Subcutaneous abdominal adipose tissue (tissue), 5 donors: ENCODE results near the gene VWDE.

Experiments used
- H3K27ac ChIP-seq: one replicate; pipeline ENCODE4 v1.7.0; 2013; ENCODE audit warnings: low read depth, mild to moderate bottlenecking, inconsistent platforms, low read length, moderate library complexity
- H3K27me3 ChIP-seq, 5 donors: one replicate each; pipeline ENCODE4 v1.7.0; 2013; ENCODE audit warnings: low read length in 5 of 5, inconsistent platforms in 1 of 5; ENCODE audit not compliant: control insufficient read depth in 5 of 5, insufficient read depth in 4 of 5
- H3K36me3 ChIP-seq, 5 donors: one replicate each; pipeline ENCODE4 v1.7.0; 2013; ENCODE audit warnings: low read length in 5 of 5; ENCODE audit not compliant: control insufficient read depth in 5 of 5, insufficient read depth in 5 of 5
- H3K4me1 ChIP-seq, 5 donors: one replicate each; pipeline ENCODE4 v1.7.0; 2013; ENCODE audit warnings: low read length in 5 of 5, mild to moderate bottlenecking in 3 of 5, moderate library complexity in 1 of 5; ENCODE audit not compliant: control insufficient read depth in 5 of 5, insufficient read depth in 5 of 5
- H3K4me3 ChIP-seq, 5 donors: one replicate each; pipeline ENCODE4 v1.7.0; 2013; ENCODE audit warnings: low read length in 5 of 5, low read depth in 1 of 5
- H3K9ac ChIP-seq, 5 donors: one replicate each; pipeline ENCODE4 v1.7.0; 2013; ENCODE audit warnings: low read length in 5 of 5, mild to moderate bottlenecking in 4 of 5, moderate library complexity in 3 of 5
- H3K9me3 ChIP-seq, 5 donors: one replicate each; pipeline ENCODE4 v1.7.0; 2013; ENCODE audit warnings: low read length in 5 of 5; ENCODE audit not compliant: control insufficient read depth in 5 of 5
- donor health status: healthy.
- donor health status: healthy.
- donor health status: healthy.
- donor health status: healthy.
- donor health status: healthy.

The VWDE gene

DNA sequence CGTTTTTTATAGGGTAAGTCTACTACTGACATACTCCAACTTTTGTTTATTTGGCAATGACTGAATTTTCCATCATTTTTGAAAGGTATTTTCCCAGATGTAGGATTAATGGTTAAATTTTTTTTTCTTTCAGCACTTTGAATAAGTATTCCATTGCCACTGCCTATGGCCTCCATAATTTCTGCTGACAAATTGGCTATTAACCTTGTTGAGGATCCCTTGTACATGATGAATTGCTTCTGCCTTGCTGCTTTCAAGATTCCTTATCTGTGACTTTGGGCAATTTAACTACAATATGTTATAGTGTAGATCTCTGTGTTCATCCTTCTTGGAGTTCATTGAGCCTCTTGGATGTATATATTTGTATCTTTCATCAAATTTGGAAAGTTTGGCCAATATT is 21.6 kb upstream of the VWDE start:
- no peaks in the 10 kb centered on the region for H3K36me3 ChIP-seq
- H3K9ac ChIP-seq, result no peak overlapping the region
- H3K9me3 ChIP-seq, result peaks cover 0 to 3% (median 0%) of the 10 kb centered on the region in 5 donors
- H3K27me3 ChIP-seq, result peaks cover 0 to 2% (median 0%) of the 10 kb centered on the region in 5 donors
- peaks cover 0 to 6% (median 0%) of the 10 kb centered on the region in 5 donors for H3K4me1 ChIP-seq
- H3K27ac ChIP-seq, result no peak overlapping the region
- H3K4me3 ChIP-seq, result no peak overlapping the region

DNA sequence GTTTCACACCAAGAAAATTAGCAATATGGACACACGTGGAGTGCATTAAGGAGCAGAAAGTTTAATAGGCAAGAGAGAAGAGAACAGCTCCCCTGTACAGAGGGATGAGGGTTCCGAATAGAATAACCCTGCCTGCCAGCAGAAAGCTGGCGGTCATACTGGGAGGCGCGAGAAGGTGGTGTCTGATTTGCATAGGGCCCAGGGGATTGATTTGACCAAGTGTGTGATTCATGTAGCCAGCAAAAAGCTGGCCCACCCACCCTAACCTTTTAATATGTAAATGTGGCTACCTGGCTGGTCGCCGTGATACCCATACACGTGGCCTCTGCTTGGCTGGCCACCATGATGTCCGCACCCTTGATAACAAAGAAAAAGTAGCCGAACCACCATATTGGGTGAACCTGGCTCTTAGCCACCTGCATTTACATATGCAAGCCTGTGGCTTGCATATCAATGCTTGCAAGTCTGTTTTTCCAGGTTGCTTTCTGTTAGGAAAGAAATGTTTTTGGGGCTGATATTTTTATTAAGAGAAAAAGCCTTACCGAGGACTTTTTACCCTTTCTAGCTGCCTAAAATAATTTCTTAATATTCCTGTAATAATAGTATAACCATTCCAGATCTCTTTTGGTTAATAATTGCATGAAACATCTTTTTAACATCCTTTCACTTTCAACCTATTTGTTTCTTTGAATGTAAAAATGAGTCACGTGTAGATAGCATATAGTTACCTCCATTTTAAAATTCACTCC is 20.5 kb upstream of the VWDE start:
- no peak overlapping the region for H3K9ac ChIP-seq
- no peak overlapping the region for H3K27ac ChIP-seq
- no peaks in the 10 kb centered on the region for H3K36me3 ChIP-seq
- H3K27me3 ChIP-seq, result peaks cover 0 to 2% (median 0%) of the 10 kb centered on the region in 5 donors
- no peak overlapping the region for H3K4me3 ChIP-seq
- peaks cover 0 to 3% (median 0%) of the 10 kb centered on the region in 5 donors for H3K9me3 ChIP-seq
- H3K4me1 ChIP-seq, result peaks cover 0 to 6% (median 0%) of the 10 kb centered on the region in 5 donors

- peaks cover 0 to 8% (median 0%) of the 10 kb centered on the region in 5 donors for H3K4me1 ChIP-seq
- H3K27ac ChIP-seq, result no peak overlapping the region
- no peaks in the 10 kb centered on the region for H3K36me3 ChIP-seq
- no peak overlapping the region for H3K4me3 ChIP-seq
- peaks cover 0 to 2% (median 0%) of the 10 kb centered on the region in 5 donors for H3K27me3 ChIP-seq
- H3K9ac ChIP-seq, result no peak overlapping the region
- peaks cover 0 to 3% (median 0%) of the 10 kb centered on the region in 5 donors for H3K9me3 ChIP-seq
Measured at GRCh38 chr7:12423355-12423996, 19.8 kb upstream of the VWDE start.

DNA sequence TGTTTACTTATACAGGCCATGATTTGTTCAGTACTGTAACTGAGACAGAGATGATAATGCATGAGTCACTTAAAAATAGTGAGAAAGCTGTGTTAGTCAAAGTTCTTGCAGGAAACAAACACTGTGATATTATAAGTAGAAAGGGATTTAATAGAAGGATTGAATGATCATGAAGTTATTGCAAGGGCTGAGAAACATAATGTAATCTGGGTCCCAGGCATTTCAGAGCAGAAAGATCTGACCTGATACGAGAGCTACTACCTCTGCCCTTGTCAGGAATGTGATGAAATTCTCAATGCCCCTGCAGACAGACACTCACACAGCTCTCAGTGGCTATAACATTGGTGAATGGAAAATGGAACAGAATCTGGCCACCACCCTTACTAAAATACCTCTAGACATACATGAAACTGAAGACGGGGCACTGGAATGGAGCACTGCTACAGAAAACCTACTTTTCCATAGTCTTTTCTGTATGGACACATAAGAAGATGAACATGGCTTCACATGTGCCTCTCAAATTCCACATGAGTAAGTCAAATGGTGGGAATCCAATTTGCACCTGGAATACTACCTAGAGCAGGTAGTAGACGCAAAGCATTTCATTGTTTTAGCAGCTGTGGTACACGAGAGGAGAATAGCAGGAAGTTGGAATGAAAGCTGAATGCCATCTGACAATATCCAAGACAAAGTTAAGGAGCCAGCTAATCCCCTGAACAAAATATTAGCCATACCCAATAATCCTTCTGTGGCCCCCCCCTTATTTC is 19.1 kb upstream of the VWDE start:
- peaks cover 0 to 2% (median 0%) of the 10 kb centered on the region in 5 donors for H3K27me3 ChIP-seq
- no peak overlapping the region for H3K27ac ChIP-seq
- H3K9ac ChIP-seq, result no peak overlapping the region
- peaks cover 0 to 3% (median 0%) of the 10 kb centered on the region in 5 donors for H3K9me3 ChIP-seq
- no peak overlapping the region for H3K4me3 ChIP-seq
- H3K36me3 ChIP-seq, result no peaks in the 10 kb centered on the region
- H3K4me1 ChIP-seq, result peaks cover 0 to 11% (median 0%) of the 10 kb centered on the region in 5 donors

GRCh38 chr7:12418452-12418851 is 14.8 kb upstream of the VWDE start:
- H3K9me3 ChIP-seq, result no peaks in the 10 kb centered on the region
- no peaks in the 10 kb centered on the region for H3K36me3 ChIP-seq
- H3K9ac ChIP-seq, result no peak overlapping the region
- peaks cover 0 to 2% (median 0%) of the 10 kb centered on the region in 5 donors for H3K27me3 ChIP-seq
- no peak overlapping the region for H3K27ac ChIP-seq
- no peak overlapping the region for H3K4me3 ChIP-seq
- H3K4me1 ChIP-seq, result peaks cover 0 to 5% (median 0%) of the 10 kb centered on the region in 5 donors

GRCh38 chr7:12415072-12415471 is 11.4 kb upstream of the VWDE start:
- peaks cover 0 to 3% (median 0%) of the 10 kb centered on the region in 5 donors for H3K9me3 ChIP-seq
- H3K4me1 ChIP-seq, result peaks cover 0 to 5% (median 0%) of the 10 kb centered on the region in 5 donors
- H3K36me3 ChIP-seq, result no peaks in the 10 kb centered on the region
- H3K4me3 ChIP-seq, result no peak overlapping the region
- no peaks in the 10 kb centered on the region for H3K27me3 ChIP-seq
- H3K27ac ChIP-seq, result no peak overlapping the region
- no peak overlapping the region for H3K9ac ChIP-seq

DNA sequence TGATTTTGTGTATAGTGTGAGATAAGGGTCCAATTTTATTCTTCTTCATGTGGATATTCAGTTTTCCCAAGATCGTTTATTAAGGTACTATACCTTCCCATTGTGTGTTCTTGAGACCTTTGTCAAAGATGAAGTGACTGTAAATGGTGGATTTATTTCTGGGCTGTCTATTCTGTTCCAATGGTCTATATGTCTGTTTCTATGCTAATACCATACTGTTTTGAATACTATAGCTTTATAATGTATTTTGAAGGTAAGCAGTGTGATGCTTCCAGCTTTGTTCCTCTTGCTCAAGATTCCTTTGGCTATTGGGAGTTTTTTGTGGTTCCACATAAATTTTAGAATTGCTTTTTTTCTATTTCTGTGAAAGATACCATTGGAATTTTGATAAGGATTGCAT is 8.7 kb upstream of the VWDE start:
- Histone ChIP-seq H3K27me3 (no peaks in the 10 kb centered on the region), H3K36me3 (no peaks in the 10 kb centered on the region), H3K4me3 (no peak overlapping the region), H3K4me1 (no peaks in the 10 kb centered on the region), H3K9me3 (peaks cover 0 to 5% (median 3%) of the 10 kb centered on the region in 5 donors), H3K9ac (no peak overlapping the region), H3K27ac (no peak overlapping the region)

DNA sequence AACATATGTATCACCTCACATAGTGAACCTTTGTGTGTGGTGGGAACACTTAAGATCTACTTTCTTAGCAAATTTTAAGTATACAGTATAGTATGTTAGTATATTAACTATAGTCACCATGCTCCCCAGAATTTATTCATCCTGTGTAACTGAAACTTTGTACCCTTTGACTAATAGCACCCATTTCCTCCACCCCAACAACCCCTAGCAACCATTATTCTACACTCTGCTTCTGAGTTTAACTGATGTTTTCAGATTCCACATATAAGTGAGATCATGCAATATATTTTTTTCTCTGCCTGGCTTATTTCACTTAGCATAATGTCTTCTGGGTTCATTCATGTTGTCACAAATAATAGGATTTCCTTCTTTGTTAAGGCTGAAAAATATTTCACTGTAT is 6.9 kb upstream of the VWDE start:
- Histone ChIP-seq H3K27ac (no peak overlapping the region), H3K4me3 (no peak overlapping the region), H3K4me1 (no peaks in the 10 kb centered on the region), H3K9ac (no peak overlapping the region), H3K36me3 (no peaks in the 10 kb centered on the region), H3K9me3 (peaks cover 0 to 5% (median 3%) of the 10 kb centered on the region in 5 donors), H3K27me3 (no peaks in the 10 kb centered on the region)

DNA sequence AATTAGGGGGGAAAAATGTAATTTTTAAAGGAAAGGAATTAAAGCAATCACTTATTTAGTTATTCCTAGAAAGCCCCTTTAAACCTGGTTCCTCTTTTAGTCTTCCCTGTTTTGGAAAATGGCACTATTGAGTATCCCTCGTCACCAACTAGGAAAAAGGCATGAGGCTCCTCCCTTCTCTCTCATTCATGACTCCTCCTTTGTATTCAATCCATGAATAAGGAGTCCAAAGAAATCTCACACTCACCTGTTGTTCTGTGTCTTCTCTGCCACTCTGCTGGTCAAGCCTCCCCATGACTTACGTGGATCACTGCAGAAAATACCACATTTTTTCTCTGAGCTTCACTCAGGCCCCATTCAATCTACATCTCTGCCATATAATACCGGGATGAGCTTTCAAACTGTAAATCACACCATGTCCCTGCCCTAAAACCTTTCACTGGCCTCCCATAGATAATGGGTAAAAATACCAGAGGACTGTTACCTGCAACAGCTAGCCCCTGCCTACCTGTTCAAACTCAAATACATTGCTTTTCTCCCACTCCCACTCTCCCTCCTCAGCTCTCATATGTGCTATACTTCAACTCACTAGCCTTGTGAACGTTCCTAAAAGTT is 5.5 kb upstream of the VWDE start:
- Histone ChIP-seq H3K9me3 (peaks cover 0 to 5% (median 3%) of the 10 kb centered on the region in 5 donors), H3K4me3 (no peak overlapping the region), H3K27me3 (peaks cover 0 to under 1% (median 0%) of the 10 kb centered on the region in 5 donors), H3K4me1 (peaks cover 0 to under 1% (median 0%) of the 10 kb centered on the region in 5 donors), H3K9ac (no peak overlapping the region), H3K36me3 (no peaks in the 10 kb centered on the region), H3K27ac (no peak overlapping the region)
